Measurements from ENCODE around the gene ZNF581.

The ZNF581 gene

GRCh38 chr19:55694656-55695491, 51.4 kb downstream of the ZNF581 start:
- H3K27ac ChIP-seq (replicated peaks), result no peak overlapping the region
- TF ChIP-seq POLR2AphosphoS5 (IDR thresholded peaks at IDR 0.05; ENCODE audit: low read depth) (0 out of 2 replicates have a peak, but pooled peaks have one; percentile 6), SPI1 (IDR thresholded peaks at IDR 0.05; ENCODE audit: borderline replicate concordance, low read depth) (no peak)
- H3K27me3 ChIP-seq (ENCODE audit: insufficient read depth, poor library complexity, severe bottlenecking), result no peaks in the 10 kb centered on the region
- DNase-seq (ENCODE audit: low read depth in 1 of 2, low spot score in 1 of 2), result no peak
- H3K4me3 ChIP-seq (replicated peaks; ENCODE audit: insufficient read depth, low read length), result no peak overlapping the region
